ENCODE data around the gene ADAM12.

The ADAM12 gene

GRCh38 chr10:126332576-126332975 lies 55.7 kb downstream of the ADAM12 start:
- ChIA-PET POLR2A (no interaction called here), CTCF (interaction anchor here (0.6 kb wide), 1 partner anchor 119 kb away, joined by 3 read pairs; no protein-coding TSS in a partner anchor)
- no peak overlapping the region for H3K4me3 ChIP-seq (ENCODE audit: low read depth, low read length)
- no peaks in the 10 kb centered on the region for H3K36me3 ChIP-seq (ENCODE audit: control insufficient read depth in 2 of 2, insufficient read depth in 1 of 2, low read length in 2 of 2)
- H3K27ac ChIP-seq (ENCODE audit: extremely low read depth, low read depth, low read length): no peak overlapping the region
- TF ChIP-seq PBX3 (CRISPR knock-in tag; IDR thresholded peaks at IDR 0.05) (no peak), HOXA7 (CRISPR knock-in tag; IDR thresholded peaks at IDR 0.05; ENCODE audit: borderline replicate concordance) (no peak), EGR2 (tag by site-specific recombination; IDR thresholded peaks at IDR 0.05; ENCODE audit: low read depth) (no peak), BCL11A (tag by site-specific recombination; IDR thresholded peaks at IDR 0.05; ENCODE audit: low read depth) (no peak), ZNF560 (tag by site-specific recombination; IDR thresholded peaks at IDR 0.05; ENCODE audit: borderline replicate concordance) (no peak), MZF1 (tag by site-specific recombination; IDR thresholded peaks at IDR 0.05; ENCODE audit: borderline replicate concordance) (no peak), SCRT2 (tag by site-specific recombination; IDR thresholded peaks at IDR 0.05) (no peak), ZNF768 (tag by site-specific recombination; IDR thresholded peaks at IDR 0.05) (no peak), ZNF701 (tag by site-specific recombination; IDR thresholded peaks at IDR 0.05) (no peak), ZIC2 (tag by site-specific recombination; IDR thresholded peaks at IDR 0.05) (no peak), ZNF335 (tag by site-specific recombination; conservative IDR thresholded peaks at IDR 0.05) (no peak), ZFP37 (tag by site-specific recombination; IDR thresholded peaks at IDR 0.05) (no peak), ZNF777 (tag by site-specific recombination; IDR thresholded peaks at IDR 0.05; ENCODE audit: borderline replicate concordance) (no peak)
- no peaks in the 10 kb centered on the region for H3K9me3 ChIP-seq (ENCODE audit: control insufficient read depth, insufficient read depth, low read depth, low read length)
- H3K4me1 ChIP-seq (ENCODE audit: control insufficient read depth, insufficient read depth, low read length): peaks cover 2% of the 10 kb centered on the region; the same call in 1 of the 2 replicates

- POLR2A ChIA-PET: no interaction called here
- TF ChIP-seq ZFP37 (tag by site-specific recombination; IDR thresholded peaks at IDR 0.05) (no peak), ZNF48 (tag by site-specific recombination; IDR thresholded peaks at IDR 0.05) (no peak), ZNF501 (tag by site-specific recombination; IDR thresholded peaks at IDR 0.05) (no peak), SETDB1 (IDR thresholded peaks at IDR 0.05; ENCODE audit: insufficient read length, low read length) (no peak), ZSCAN30 (tag by site-specific recombination; IDR thresholded peaks at IDR 0.05) (no peak), ZNF148 (tag by site-specific recombination; IDR thresholded peaks at IDR 0.05; ENCODE audit: borderline replicate concordance) (no peak), ZBTB6 (tag by site-specific recombination; IDR thresholded peaks at IDR 0.05) (no peak), ZNF211 (tag by site-specific recombination; IDR thresholded peaks at IDR 0.05; ENCODE audit: low read depth) (no peak)
- Histone ChIP-seq H3K36me3 (ENCODE audit: control insufficient read depth in 2 of 2, insufficient read depth in 1 of 2, low read length in 2 of 2) (no peaks in the 10 kb centered on the region), H3K9me3 (ENCODE audit: control insufficient read depth, insufficient read depth, low read depth, low read length) (no peaks in the 10 kb centered on the region), H3K4me1 (ENCODE audit: control insufficient read depth, insufficient read depth, low read length) (peaks cover 2% of the 10 kb centered on the region; the same call in 1 of the 2 replicates), H3K4me3 (ENCODE audit: low read depth, low read length) (no peak overlapping the region), H3K27ac (ENCODE audit: extremely low read depth, low read depth, low read length) (no peak overlapping the region)
- CTCF ChIA-PET: no interaction called here
Observed at GRCh38 chr10:126331101-126331500, 57.2 kb downstream of the ADAM12 start.
